HCT116 (cell line): Measurements from ENCODE around the gene CA6. TPM values are rescaled to one million over a fixed set of nuclear protein-coding genes. Genes with fewer than 3 reads are reported as not detected.

Source experiments
- ATAC-seq: fragments of 200-7000 bp; cut with Tn5 transposase; 2 replicates; pipeline ENCODE4 v1.9.1; 2020; ENCODE audit warnings: mild to moderate bottlenecking, moderate library complexity
- BruUV-seq: library from RNA; stranded (reverse); fragments of 400-500 nt; replicated peaks from 2 replicates; lab custom pipeline; 2021; lab: Mats Ljungman, UMichigan
- CTCF ChIA-PET: fragments of 300-600 bp; sonication (Branson Sonifier 250); formaldehyde crosslinking; loops from one replicate; lab custom pipeline; 2021; ENCODE audit warnings: antibody characterized with exemption; lab: Charles Lee
- POLR2A ChIA-PET: fragments of 300-600, 350-600 bp; sonication (Branson Sonifier 250); formaldehyde crosslinking; loops from one replicate; lab custom pipeline; 2021; ENCODE audit warnings: antibody characterized with exemption; lab: Charles Lee
- RAD21 ChIA-PET, 2 experiments: fragments of 300-600 bp; sonication (Branson Sonifier 250); formaldehyde crosslinking; loops; one replicate each; lab custom pipeline; 2023; ENCODE audit warnings: low total read pairs in 2 of 2; ENCODE audit not compliant: uncharacterized antibody in 2 of 2, unreplicated experiment in 2 of 2, low non-redundant PET in 1 of 2; lab: Charles Lee
- DNase-seq: peaks from one replicate; pipeline ENCODE4 v3.0.0-alpha.2; 2010; ENCODE audit warnings: low read depth, low spot score
- H2AFZ ChIP-seq: fragments of 200-600 bp; shearing (Covaris generic), sonication (generic); 2 replicates; pipeline ENCODE4 v1.6.1; 2017; ENCODE audit warnings: low read depth, mixed run types, mixed read lengths, antibody characterized with exemption, low read length; ENCODE audit not compliant: poor library complexity, severe bottlenecking
- H3K27ac ChIP-seq: 2 replicates; pipeline ENCODE4 v1.5.1; 2012; ENCODE audit warnings: low read depth, low read length
- H3K27me3 ChIP-seq: fragments of 200-600 bp; sonication (generic); 2 replicates; pipeline ENCODE4 v1.6.1; 2016; ENCODE audit warnings: mixed run types, low read length, mixed read lengths; ENCODE audit not compliant: insufficient read depth
- H3K36me3 ChIP-seq, 2 experiments: fragments of 200-500 bp in 1 of 2; fragments of 200-600 bp in 1 of 2; sonication (Bioruptor generic) in 1 of 2; sonication (generic) in 1 of 2; 2 replicates each; pipeline versions ENCODE4 v1.5.1 to v1.6.1; 2014 to 2016; ENCODE audit warnings: low read length in 2 of 2, inconsistent platforms in 1 of 2, mixed read lengths in 1 of 2, mixed run types in 1 of 2; ENCODE audit not compliant: insufficient read depth in 2 of 2, control insufficient read depth in 1 of 2
- H3K4me1 ChIP-seq, 2 experiments: fragments of 200-600 bp in 1 of 2; sonication (generic) in 1 of 2; 2 replicates each; pipeline versions ENCODE4 v1.5.1 to v1.6.1; 2012 to 2017; ENCODE audit warnings: low read length in 2 of 2, inconsistent platforms in 1 of 2, mild to moderate bottlenecking in 1 of 2, mixed read lengths in 1 of 2, mixed run types in 1 of 2, moderate library complexity in 1 of 2; ENCODE audit not compliant: insufficient read depth in 2 of 2, control insufficient read depth in 1 of 2
- H3K4me2 ChIP-seq: fragments of 200-600 bp; sonication (generic); 2 replicates; pipeline ENCODE4 v1.6.1; 2017; ENCODE audit warnings: mixed run types, low read length, mixed read lengths
- H3K4me3 ChIP-seq, 2 experiments: fragments of 200-600 bp in 1 of 2; sonication (generic) in 1 of 2; replicated peaks in 1 of 2; 2 replicates each; pipeline ENCODE4 v1.5.1; 2011 to 2016; ENCODE audit warnings: low read length in 2 of 2, control low read depth in 1 of 2, low read depth in 1 of 2, mild to moderate bottlenecking in 1 of 2, mixed read lengths in 1 of 2, mixed run types in 1 of 2
- H3K79me2 ChIP-seq: fragments of 200-600 bp; sonication (generic); 2 replicates; pipeline ENCODE4 v1.6.1; 2017; ENCODE audit warnings: mild to moderate bottlenecking, mixed run types, low read length, moderate library complexity, mixed read lengths; ENCODE audit not compliant: insufficient read depth
- H3K9ac ChIP-seq: fragments of 200-600 bp; sonication (generic); 2 replicates; pipeline ENCODE4 v1.6.1; 2016; ENCODE audit warnings: low read length, mixed read lengths
- H3K9me2 ChIP-seq: fragments of 200-600 bp; sonication (generic), shearing (Covaris generic); 2 replicates; pipeline ENCODE4 v1.6.1; 2017; ENCODE audit warnings: mixed run types, mild to moderate bottlenecking, moderate library complexity; ENCODE audit not compliant: insufficient read depth
- H3K9me3 ChIP-seq, 2 experiments: fragments of 200-500 bp in 1 of 2; fragments of 200-600 bp in 1 of 2; sonication (Bioruptor generic) in 1 of 2; sonication (generic) in 1 of 2; 2 replicates each; pipeline ENCODE4 v1.6.1; 2014 to 2017; ENCODE audit warnings: low read length in 2 of 2, mixed read lengths in 2 of 2, inconsistent platforms in 1 of 2, low read depth in 1 of 2, mild to moderate bottlenecking in 1 of 2, mixed run types in 1 of 2, moderate library complexity in 1 of 2; ENCODE audit not compliant: control insufficient read depth in 1 of 2, insufficient read depth in 1 of 2
- H4K20me1 ChIP-seq: fragments of 200-600 bp; sonication (generic), shearing (Covaris generic); 2 replicates; pipeline ENCODE4 v1.6.1; 2017; ENCODE audit warnings: mixed run types, mild to moderate bottlenecking, moderate library complexity; ENCODE audit not compliant: insufficient read depth
- CBX3 ChIP-seq: IDR thresholded peaks from 2 replicates; pipeline ENCODE4 v1.6.1; 2012; ENCODE audit warnings: low read depth
- CEBPB ChIP-seq: IDR thresholded peaks from 2 replicates; pipeline ENCODE4 v1.6.1; 2012; ENCODE audit warnings: low read depth
- FOSL1 ChIP-seq: IDR thresholded peaks from 2 replicates; pipeline ENCODE4 v1.6.1; 2012; ENCODE audit warnings: low read depth
- JUND ChIP-seq: IDR thresholded peaks from 2 replicates; pipeline ENCODE4 v1.6.1; 2012
- RAD21 ChIP-seq: IDR thresholded peaks from 2 replicates; pipeline ENCODE4 v1.6.1; 2012; ENCODE audit warnings: low read depth, mild to moderate bottlenecking
- REST ChIP-seq: IDR thresholded peaks from 2 replicates; pipeline ENCODE4 v1.6.1; 2012; ENCODE audit warnings: low read depth
- SIN3A ChIP-seq: IDR thresholded peaks from 2 replicates; pipeline ENCODE4 v1.6.1; 2012; ENCODE audit warnings: low read depth
- SP1 ChIP-seq: IDR thresholded peaks from 2 replicates; pipeline ENCODE4 v1.6.1; 2012; ENCODE audit warnings: low read depth
- SRF ChIP-seq: IDR thresholded peaks from 2 replicates; pipeline ENCODE4 v1.6.1; 2012; ENCODE audit warnings: low read depth
- YY1 ChIP-seq: IDR thresholded peaks from 2 replicates; pipeline ENCODE4 v1.6.1; 2011; ENCODE audit warnings: low read length, low read depth, moderate library complexity, mild to moderate bottlenecking; ENCODE audit not compliant: insufficient replicate concordance; ENCODE audit errors: extremely low read depth
- ZBTB33 ChIP-seq: IDR thresholded peaks from 2 replicates; pipeline ENCODE4 v1.6.1; 2011; ENCODE audit warnings: mild to moderate bottlenecking, low read length, moderate library complexity; ENCODE audit not compliant: insufficient replicate concordance; ENCODE audit errors: extremely low read depth
- ZFX ChIP-seq: fragments of 450-650 bp; IDR thresholded peaks from 2 replicates; pipeline ENCODE4 v1.6.1; 2017
- ZNF274 ChIP-seq: fragments of 200-500 bp; sonication (Bioruptor generic); IDR thresholded peaks from 2 replicates; pipeline ENCODE4 v1.6.1; 2014; ENCODE audit warnings: mild to moderate bottlenecking, low read depth, low read length, inconsistent platforms
- intact Hi-C: fragments of 100-400 bp; cut with micrococcal nuclease; formaldehyde crosslinking; loops from 2 replicates; pipeline ENCODE4 v1.10.0; 2022
- total RNA-seq: library from RNA; stranded (reverse); gene quantifications from one replicate; pipeline ENCODE4 v1.2.1, GENCODE V29; 2021; ENCODE audit not compliant: unreplicated experiment
- TF ChIP-seq, protein P1 (sequence below), 3 experiments: fragments of 200-600 bp in 1 of 3; sonication (generic) in 1 of 3; IDR thresholded peaks in 2 of 3; conservative IDR thresholded peaks in 1 of 3; 2 replicates each; pipeline ENCODE4 v1.5.1; 2012 to 2017; ENCODE audit warnings: low read depth in 2 of 3, low read length in 2 of 3, antibody characterized with exemption in 1 of 3, borderline replicate concordance in 1 of 3, control low read depth in 1 of 3, mild to moderate bottlenecking in 1 of 3, mixed read lengths in 1 of 3, mixed run types in 1 of 3, moderate library complexity in 1 of 3; ENCODE audit not compliant: insufficient read depth in 1 of 3

Gene CA6
- total RNA-seq, 1 experiment from 2014 or later = not detected

GRCh38 chr1:8925406-8925805 lies 20.3 kb upstream of the CA6 start (continued):
- no peak for TF ChIP-seq REST

DNA sequence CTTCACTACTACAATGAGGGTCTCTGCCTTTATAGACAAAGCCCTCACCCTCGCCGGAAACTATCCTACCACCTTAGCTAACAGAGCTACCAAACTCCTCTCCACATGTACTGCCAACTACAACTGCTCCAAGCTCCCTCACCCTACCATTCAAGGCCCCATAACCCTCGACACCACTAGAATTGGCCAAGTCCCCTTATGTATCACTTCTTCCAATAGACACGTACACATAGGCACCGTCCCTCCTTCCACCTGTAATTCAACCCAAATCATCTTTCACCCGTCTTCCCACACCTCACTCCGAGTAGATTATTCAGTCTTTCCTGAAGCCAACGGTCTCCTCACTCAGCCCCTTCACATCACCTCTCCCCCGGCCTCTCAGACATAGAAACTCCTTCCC lies 19.7 kb upstream of the CA6 start:
- Histone ChIP-seq H3K79me2 (no peaks in the 10 kb centered on the region), H3K4me1 (no peaks in the 10 kb centered on the region), H3K9me2 (no peaks in the 10 kb centered on the region), H2AFZ (no peak overlapping the region), H3K36me3 (no peaks in the 10 kb centered on the region), H3K4me3 (no peak overlapping the region), H3K27ac (no peak overlapping the region), H3K9ac (no peak overlapping the region), H3K9me3 (no peaks in the 10 kb centered on the region), H3K4me2 (no peak overlapping the region), H4K20me1 (no peaks in the 10 kb centered on the region), H3K27me3 (peaks cover 11% of the 10 kb centered on the region; the same call in 1 of the 2 replicates)
- ATAC-seq (no peak), DNase-seq (no peak)
- intact Hi-C loops = no loop called here
- ChIA-PET POLR2A (no interaction called here), RAD21 (no interaction called here), CTCF (no interaction called here)
- no TSS peak for BruUV-seq
- no peak for TF ChIP-seq JUND
- TF ChIP-seq FOSL1 = no peak
- TF ChIP-seq REST = no peak
- TF ChIP-seq, protein P1, sequence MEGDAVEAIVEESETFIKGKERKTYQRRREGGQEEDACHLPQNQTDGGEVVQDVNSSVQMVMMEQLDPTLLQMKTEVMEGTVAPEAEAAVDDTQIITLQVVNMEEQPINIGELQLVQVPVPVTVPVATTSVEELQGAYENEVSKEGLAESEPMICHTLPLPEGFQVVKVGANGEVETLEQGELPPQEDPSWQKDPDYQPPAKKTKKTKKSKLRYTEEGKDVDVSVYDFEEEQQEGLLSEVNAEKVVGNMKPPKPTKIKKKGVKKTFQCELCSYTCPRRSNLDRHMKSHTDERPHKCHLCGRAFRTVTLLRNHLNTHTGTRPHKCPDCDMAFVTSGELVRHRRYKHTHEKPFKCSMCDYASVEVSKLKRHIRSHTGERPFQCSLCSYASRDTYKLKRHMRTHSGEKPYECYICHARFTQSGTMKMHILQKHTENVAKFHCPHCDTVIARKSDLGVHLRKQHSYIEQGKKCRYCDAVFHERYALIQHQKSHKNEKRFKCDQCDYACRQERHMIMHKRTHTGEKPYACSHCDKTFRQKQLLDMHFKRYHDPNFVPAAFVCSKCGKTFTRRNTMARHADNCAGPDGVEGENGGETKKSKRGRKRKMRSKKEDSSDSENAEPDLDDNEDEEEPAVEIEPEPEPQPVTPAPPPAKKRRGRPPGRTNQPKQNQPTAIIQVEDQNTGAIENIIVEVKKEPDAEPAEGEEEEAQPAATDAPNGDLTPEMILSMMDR (IDR thresholded peaks at IDR 0.05 in 2 of 3, conservative IDR thresholded peaks at IDR 0.05 in 1 of 3; ENCODE audit: borderline replicate concordance in 1 of 3, insufficient read depth in 1 of 3, low read depth in 2 of 3, low read length in 2 of 3) = no peak
- TF ChIP-seq SRF = no peak
- TF ChIP-seq SP1 = no peak
- TF ChIP-seq YY1 = no peak
- TF ChIP-seq CBX3 = no peak
- TF ChIP-seq ZFX = no peak
- no peak for TF ChIP-seq CEBPB
- TF ChIP-seq RAD21 = no peak
- TF ChIP-seq ZNF274 = no peak
- TF ChIP-seq SIN3A = no peak
- TF ChIP-seq ZBTB33 = no peak
